Spleen (tissue), 7 donors: ENCODE data around the gene SEMA6D.

Experiments
- CTCF ChIP-seq, 11 experiments: fragments of 200-600 bp in 7 of 11; fragments of 450-650 bp in 4 of 11; sonication (generic) in 4 of 11; IDR thresholded peaks in 8 of 11; conservative IDR thresholded peaks in 3 of 11; 1 replicate in 7 of 11; 2 replicates in 4 of 11; pipeline versions ENCODE4 v1.4.0 to v1.8.0; 2016 to 2021; ENCODE audit warnings: antibody characterized with exemption in 11 of 11, inconsistent platforms in 4 of 11, mild to moderate bottlenecking in 1 of 11
- POLR2A ChIP-seq, 3 donors: fragments of 450-650 bp; IDR thresholded peaks; one replicate each; pipeline ENCODE4 v1.5.1; 2017; ENCODE audit warnings: antibody characterized with exemption in 3 of 3, mild to moderate bottlenecking in 1 of 3
- POLR2AphosphoS5 ChIP-seq, 3 donors: sonication (generic); formaldehyde crosslinking; IDR thresholded peaks; one replicate each; pipeline ENCODE4 v1.5.1; 2017; ENCODE audit warnings: antibody characterized with exemption in 3 of 3
- donor health status: DM: no; HTN: no; CAD: no; lungs with moderate emphysema.
- donor health status: DM: no; HTN: no; CAD: no.
- donor health status: DM: no; HTN: no; CAD: no.

GRCh38 chr15:47715402-47715801, 1.9 kb upstream of the SEMA6D start:
- TF ChIP-seq POLR2A (IDR thresholded peaks at IDR 0.05): no peak
- TF ChIP-seq POLR2AphosphoS5 (IDR thresholded peaks at IDR 0.05): no peak
- no peak for TF ChIP-seq CTCF (IDR thresholded peaks at IDR 0.05 in 8 of 11, conservative IDR thresholded peaks at IDR 0.05 in 3 of 11)
